ENCODE data around the gene MPZL1. TPM values are rescaled to one million over a fixed set of nuclear protein-coding genes. Genes with fewer than 3 reads are reported as not detected.
"Not testable (repeated sequence)": the region's sequence is repeated elsewhere in the genome, so short reads cannot be mapped to it uniquely, and the experiment has no call there.

The MPZL1 gene
- total and polyA plus RNA-seq, 4 experiments from 2014 or later: 5.4 to 15.8 (median 7.9) TPM

DNA sequence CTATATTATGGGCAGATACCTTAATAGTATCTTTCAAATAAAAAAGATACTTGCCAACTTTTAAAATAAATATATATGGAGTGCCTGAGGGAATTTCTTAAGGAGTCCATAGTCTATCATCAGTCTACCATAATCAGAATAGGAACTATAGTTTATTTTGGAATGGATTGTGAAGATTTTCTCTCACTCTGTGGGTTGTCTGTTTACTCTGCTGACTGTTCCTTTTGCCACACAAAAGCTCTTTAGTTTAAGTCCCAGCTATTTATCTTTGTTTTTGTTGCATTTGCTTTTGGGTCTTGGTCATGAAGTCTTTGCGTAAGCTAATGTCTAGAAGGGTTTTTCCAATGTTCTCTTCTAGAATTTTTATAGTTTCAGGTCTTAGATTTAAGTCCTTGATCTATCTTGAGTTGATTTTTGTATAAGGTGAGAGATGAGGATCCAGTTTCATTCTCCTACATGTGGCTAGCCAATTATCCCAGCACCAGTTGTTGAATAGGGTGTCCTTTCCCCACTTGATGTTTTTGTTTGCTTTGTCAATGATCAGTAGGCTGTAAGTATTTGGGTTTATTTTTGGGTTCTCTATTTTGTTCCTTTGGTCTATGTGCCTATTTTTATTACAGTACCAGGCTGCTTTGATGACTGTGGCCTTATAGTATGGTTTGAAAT is 20.7 kb downstream of the MPZL1 start:
- H3K4me3 Mint-ChIP-seq; H3K27me3 Mint-ChIP-seq; H3K9me3 ChIP-seq (ENCODE audit: control insufficient read depth in 1 of 2, low read length in 2 of 2); H3K27ac ChIP-seq (ENCODE audit: low read depth, low read length); H3K9me3 Mint-ChIP-seq; H3K4me1 ChIP-seq (ENCODE audit: insufficient read depth, low read length); H3K4me3 ChIP-seq (ENCODE audit: low read length in 2 of 2); POLR2A ChIA-PET (ENCODE audit: partially characterized antibody); H3K36me3 ChIP-seq (ENCODE audit: insufficient read depth, low read length); DNase-seq; H3K27me3 ChIP-seq (ENCODE audit: insufficient read depth, low read length); H3K36me3 Mint-ChIP-seq; intact Hi-C loops (cut with micrococcal nuclease); CTCF ChIA-PET (ENCODE audit: partially characterized antibody); H3K4me1 Mint-ChIP-seq: not testable (repeated sequence)
- peak overlapping the region in 1 of 7 donors; percentile 9 for H3K27ac Mint-ChIP-seq

DNA sequence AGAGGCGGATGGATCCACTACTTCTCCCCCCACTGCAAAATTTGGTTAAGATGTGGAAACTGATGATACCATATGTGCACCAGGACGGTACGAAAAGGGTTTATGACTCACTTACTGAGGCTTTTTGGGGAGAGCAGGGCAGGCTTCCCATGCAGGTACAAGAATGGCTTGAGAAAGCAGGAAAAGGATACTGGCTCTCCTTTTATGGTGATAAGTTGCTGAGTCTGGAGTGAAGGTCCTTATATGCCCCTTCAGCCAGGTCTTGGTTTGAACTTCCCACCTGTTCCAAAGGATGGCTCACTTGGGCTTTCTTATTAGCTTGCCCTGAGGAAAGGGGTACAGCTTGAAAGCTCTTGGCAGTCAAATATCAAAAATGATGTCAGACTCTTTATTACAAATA is 23.1 kb downstream of the MPZL1 start:
- H3K4me3 ChIP-seq (ENCODE audit: low read length in 2 of 2): no peak overlapping the region
- Mint-ChIP-seq H3K4me3 (no peak overlapping the region), H3K4me1 (no peaks in the 10 kb centered on the region), H3K27me3 (no peaks in the 10 kb centered on the region), H3K9me3 (no peaks in the 10 kb centered on the region), H3K36me3 (no peaks in the 10 kb centered on the region), H3K27ac (no peak overlapping the region)
- ChIA-PET POLR2A (ENCODE audit: partially characterized antibody) (no interaction called here), CTCF (ENCODE audit: partially characterized antibody) (no interaction called here)
- DNase-seq: no peak
- H3K36me3 ChIP-seq (ENCODE audit: insufficient read depth, low read length): no peaks in the 10 kb centered on the region
- no peaks in the 10 kb centered on the region for H3K9me3 ChIP-seq (ENCODE audit: control insufficient read depth in 1 of 2, low read length in 2 of 2)
- no peak overlapping the region for H3K27ac ChIP-seq (ENCODE audit: low read depth, low read length)
- H3K4me1 ChIP-seq (ENCODE audit: insufficient read depth, low read length): no peaks in the 10 kb centered on the region
- intact Hi-C loops (cut with micrococcal nuclease): no loop called here
- no peaks in the 10 kb centered on the region for H3K27me3 ChIP-seq (ENCODE audit: insufficient read depth, low read length)

DNA sequence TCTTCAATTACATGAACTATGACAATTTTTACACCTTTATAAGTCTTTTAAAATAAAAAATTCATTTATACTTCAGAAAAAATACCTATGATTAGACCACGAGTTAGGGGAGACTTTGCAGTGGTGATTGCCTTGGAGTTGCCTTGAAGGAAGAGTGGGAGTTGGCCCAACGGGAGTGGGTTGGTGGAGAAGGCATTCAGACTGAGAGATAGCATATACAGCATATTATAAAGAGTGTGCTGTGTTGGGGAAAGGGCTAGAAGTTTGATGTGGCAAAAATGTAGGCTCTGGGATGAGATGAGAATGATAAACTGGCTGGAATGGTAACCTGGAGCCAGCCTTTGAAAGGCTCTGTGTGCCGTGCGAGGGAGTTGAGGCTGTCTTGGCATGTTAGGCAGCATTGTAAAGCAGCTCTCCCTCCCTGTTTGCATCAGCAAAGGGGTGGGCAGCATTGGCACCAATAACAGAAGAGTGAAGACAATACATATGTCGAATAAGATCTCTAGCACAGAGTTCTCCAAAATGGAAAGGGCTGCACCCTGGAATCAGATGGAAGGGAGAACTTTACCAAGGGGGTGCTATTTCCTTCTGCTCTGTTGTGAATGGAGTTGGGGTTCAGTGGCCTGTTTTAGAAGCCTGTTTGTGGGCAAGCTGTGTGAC is 24.4 kb downstream of the MPZL1 start:
- Mint-ChIP-seq H3K9me3 (no peaks in the 10 kb centered on the region), H3K36me3 (no peaks in the 10 kb centered on the region), H3K27me3 (no peaks in the 10 kb centered on the region), H3K27ac (peak overlapping the region in 2 of 7 donors; percentile 6 to 21), H3K4me1 (no peaks in the 10 kb centered on the region), H3K4me3 (no peak overlapping the region)
- no peak for DNase-seq
- no peaks in the 10 kb centered on the region for H3K36me3 ChIP-seq (ENCODE audit: insufficient read depth, low read length)
- CTCF ChIA-PET (ENCODE audit: partially characterized antibody): no interaction called here
- H3K27ac ChIP-seq (ENCODE audit: low read depth, low read length): no peak overlapping the region
- no peaks in the 10 kb centered on the region for H3K4me1 ChIP-seq (ENCODE audit: insufficient read depth, low read length)
- POLR2A ChIA-PET (ENCODE audit: partially characterized antibody): no interaction called here
- H3K9me3 ChIP-seq (ENCODE audit: control insufficient read depth in 1 of 2, low read length in 2 of 2): no peaks in the 10 kb centered on the region
- H3K27me3 ChIP-seq (ENCODE audit: insufficient read depth, low read length): no peaks in the 10 kb centered on the region
- no peak overlapping the region for H3K4me3 ChIP-seq (ENCODE audit: low read length in 2 of 2)
- intact Hi-C loops (cut with micrococcal nuclease): no loop called here

DNA sequence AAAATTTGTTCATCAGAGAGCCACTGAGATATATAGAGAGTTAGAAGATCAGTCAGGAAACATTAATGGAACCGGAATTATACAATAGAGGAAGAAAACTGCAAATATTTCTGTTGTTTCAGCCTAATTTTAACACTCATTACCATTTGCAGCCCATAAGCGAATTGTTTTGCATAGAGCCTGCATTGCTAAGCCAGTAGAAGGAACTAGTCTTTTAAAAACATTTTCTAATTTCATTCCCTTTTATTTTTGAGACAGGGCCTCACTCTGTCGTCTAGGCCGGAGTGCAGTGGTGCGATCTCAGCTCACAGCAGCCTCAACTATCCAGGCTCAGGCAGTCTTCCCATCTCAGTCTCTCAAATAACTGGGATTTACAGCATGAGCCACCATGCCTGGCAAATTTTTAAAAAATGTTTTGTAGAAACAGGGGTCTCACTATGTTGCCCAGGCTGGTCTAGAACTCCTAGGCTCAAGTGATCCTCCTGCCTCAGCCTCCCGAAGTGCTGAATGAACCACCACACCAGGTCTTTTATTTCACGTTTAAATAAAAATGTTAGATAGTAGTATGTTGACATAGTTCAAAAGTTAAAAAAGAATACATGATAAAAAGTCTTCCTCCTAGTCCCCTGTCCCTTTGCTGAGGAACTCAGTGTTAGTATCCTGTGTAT is 25.3 kb downstream of the MPZL1 start:
- POLR2A ChIA-PET (ENCODE audit: partially characterized antibody): no interaction called here
- intact Hi-C loops (cut with micrococcal nuclease): no loop called here

DNA sequence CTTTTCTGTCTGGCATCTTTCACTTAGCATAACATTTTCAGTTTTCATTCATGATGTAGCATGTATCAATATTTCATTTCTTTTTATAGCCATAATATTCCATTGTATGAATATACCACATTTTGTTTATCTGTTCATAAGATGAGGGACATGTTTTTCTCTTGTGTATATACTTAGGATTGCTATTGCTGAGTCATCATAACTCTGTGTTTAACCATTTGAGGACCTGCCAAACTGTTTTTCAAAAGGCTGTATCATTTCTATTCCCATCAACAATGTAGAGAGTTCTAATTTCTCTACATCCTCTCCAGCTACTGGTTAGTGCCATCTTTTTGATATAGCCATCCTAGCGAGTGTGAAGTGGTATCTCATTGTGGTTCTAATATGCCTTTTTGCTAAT is 26.2 kb downstream of the MPZL1 start:
- Histone ChIP-seq H3K4me1 (ENCODE audit: insufficient read depth, low read length) (no peaks in the 10 kb centered on the region), H3K27ac (ENCODE audit: low read depth, low read length) (no peak overlapping the region), H3K9me3 (ENCODE audit: control insufficient read depth in 1 of 2, low read length in 2 of 2) (no peaks in the 10 kb centered on the region), H3K4me3 (ENCODE audit: low read length in 2 of 2) (no peak overlapping the region), H3K36me3 (ENCODE audit: insufficient read depth, low read length) (no peaks in the 10 kb centered on the region), H3K27me3 (ENCODE audit: insufficient read depth, low read length) (no peaks in the 10 kb centered on the region)
- no peaks in the 10 kb centered on the region for H3K9me3 Mint-ChIP-seq
- peaks cover 0 to 4% (median 3%) of the 10 kb centered on the region in 4 donors for H3K4me1 Mint-ChIP-seq
- CTCF ChIA-PET (ENCODE audit: partially characterized antibody): interaction anchor here (1.2 kb wide), 1 partner anchor 53 kb away, joined by 3 read pairs; no protein-coding TSS in a partner anchor
- H3K4me3 Mint-ChIP-seq: no peak overlapping the region
- H3K36me3 Mint-ChIP-seq: no peaks in the 10 kb centered on the region
- POLR2A ChIA-PET (ENCODE audit: partially characterized antibody): no interaction called here
- no peak for DNase-seq
- H3K27me3 Mint-ChIP-seq: no peaks in the 10 kb centered on the region
- H3K27ac Mint-ChIP-seq: no peak overlapping the region
- intact Hi-C loops (cut with micrococcal nuclease): no loop called here

More for the DNA sequence above, 25.3 kb downstream of the MPZL1 start:
- H3K4me1 Mint-ChIP-seq: no peaks in the 10 kb centered on the region
- Histone ChIP-seq H3K36me3 (ENCODE audit: insufficient read depth, low read length) (no peaks in the 10 kb centered on the region), H3K27ac (ENCODE audit: low read depth, low read length) (no peak overlapping the region), H3K4me3 (ENCODE audit: low read length in 2 of 2) (no peak overlapping the region), H3K9me3 (ENCODE audit: control insufficient read depth in 1 of 2, low read length in 2 of 2) (no peaks in the 10 kb centered on the region), H3K4me1 (ENCODE audit: insufficient read depth, low read length) (no peaks in the 10 kb centered on the region), H3K27me3 (ENCODE audit: insufficient read depth, low read length) (no peaks in the 10 kb centered on the region)
- no peaks in the 10 kb centered on the region for H3K36me3 Mint-ChIP-seq
- H3K27ac Mint-ChIP-seq: no peak overlapping the region
- no peak for DNase-seq
- CTCF ChIA-PET (ENCODE audit: partially characterized antibody): no interaction called here
- H3K9me3 Mint-ChIP-seq: no peaks in the 10 kb centered on the region
- H3K4me3 Mint-ChIP-seq: no peak overlapping the region
- H3K27me3 Mint-ChIP-seq: no peaks in the 10 kb centered on the region

DNA sequence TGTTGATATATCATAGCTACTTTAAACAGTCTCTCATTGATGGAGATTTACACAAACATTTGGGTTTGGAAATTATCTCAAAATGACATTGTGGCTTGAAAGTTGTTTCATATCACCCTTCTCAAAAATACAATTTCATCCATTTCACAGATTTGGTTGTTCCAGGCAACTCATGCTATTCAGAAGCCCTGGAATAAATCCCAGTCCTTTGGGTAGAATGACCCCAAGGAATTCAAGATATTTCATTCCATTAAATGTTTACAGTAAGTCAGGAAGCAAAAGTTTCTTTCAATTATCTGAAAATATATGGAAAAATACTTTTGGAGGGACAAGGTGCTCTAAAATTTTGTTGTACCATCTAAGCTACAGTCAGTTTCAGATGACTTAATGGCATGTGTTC is 27.1 kb downstream of the MPZL1 start:
- no peaks in the 10 kb centered on the region for H3K9me3 ChIP-seq (ENCODE audit: control insufficient read depth in 1 of 2, low read length in 2 of 2)
- peaks cover 0 to 6% (median 4%) of the 10 kb centered on the region in 4 donors for H3K4me1 Mint-ChIP-seq
- intact Hi-C loops (cut with micrococcal nuclease): no loop called here
- H3K4me3 ChIP-seq (ENCODE audit: low read length in 2 of 2): no peak overlapping the region
- H3K27me3 ChIP-seq (ENCODE audit: insufficient read depth, low read length): no peaks in the 10 kb centered on the region
- no peaks in the 10 kb centered on the region for H3K9me3 Mint-ChIP-seq
- H3K4me3 Mint-ChIP-seq: no peak overlapping the region
- no peaks in the 10 kb centered on the region for H3K36me3 ChIP-seq (ENCODE audit: insufficient read depth, low read length)
- no peak overlapping the region for H3K27ac Mint-ChIP-seq
- CTCF ChIA-PET (ENCODE audit: partially characterized antibody): interaction anchor here (1.2 kb wide), 1 partner anchor 52 kb away, joined by 3 read pairs; no protein-coding TSS in a partner anchor
- POLR2A ChIA-PET (ENCODE audit: partially characterized antibody): no interaction called here
- H3K36me3 Mint-ChIP-seq: no peaks in the 10 kb centered on the region
- no peaks in the 10 kb centered on the region for H3K27me3 Mint-ChIP-seq
- DNase-seq: no peak
- no peaks in the 10 kb centered on the region for H3K4me1 ChIP-seq (ENCODE audit: insufficient read depth, low read length)
- H3K27ac ChIP-seq (ENCODE audit: low read depth, low read length): no peak overlapping the region

DNA sequence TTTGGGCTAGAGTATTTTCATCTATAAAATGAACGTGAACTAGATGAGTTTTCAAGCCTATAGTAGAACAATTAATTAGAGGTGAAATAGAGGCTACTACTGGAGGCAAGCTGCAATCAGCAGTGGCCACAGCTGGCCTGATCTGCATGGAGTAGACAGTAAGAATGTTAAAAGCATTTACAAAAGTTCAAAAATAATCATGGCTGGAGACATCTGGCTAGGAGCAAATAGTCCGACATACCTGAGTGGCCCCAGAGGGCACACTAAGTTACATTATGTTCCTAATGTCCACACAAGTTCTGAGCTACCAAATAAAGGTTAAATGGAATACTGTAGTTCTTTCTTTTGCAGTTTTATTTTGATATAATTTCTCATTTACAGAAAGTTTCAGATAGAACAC is 28.0 kb downstream of the MPZL1 start:
- Histone ChIP-seq H3K4me3 (ENCODE audit: low read length in 2 of 2) (no peak overlapping the region), H3K27me3 (ENCODE audit: insufficient read depth, low read length) (no peaks in the 10 kb centered on the region), H3K9me3 (ENCODE audit: control insufficient read depth in 1 of 2, low read length in 2 of 2) (no peaks in the 10 kb centered on the region), H3K27ac (ENCODE audit: low read depth, low read length) (no peak overlapping the region), H3K4me1 (ENCODE audit: insufficient read depth, low read length) (no peaks in the 10 kb centered on the region), H3K36me3 (ENCODE audit: insufficient read depth, low read length) (no peaks in the 10 kb centered on the region)
- H3K27ac Mint-ChIP-seq: no peak overlapping the region
- no peak for DNase-seq
- ChIA-PET CTCF (ENCODE audit: partially characterized antibody) (no interaction called here), POLR2A (ENCODE audit: partially characterized antibody) (no interaction called here)
- no peak overlapping the region for H3K4me3 Mint-ChIP-seq
- no peaks in the 10 kb centered on the region for H3K36me3 Mint-ChIP-seq
- no peaks in the 10 kb centered on the region for H3K9me3 Mint-ChIP-seq
- H3K27me3 Mint-ChIP-seq: no peaks in the 10 kb centered on the region
- H3K4me1 Mint-ChIP-seq: peaks cover 0 to 6% (median 4%) of the 10 kb centered on the region in 4 donors
- intact Hi-C loops (cut with micrococcal nuclease): no loop called here
